ENCODE measurements around the gene MRPS33.
"Not testable (repeated sequence)": the region's sequence is repeated elsewhere in the genome, so short reads cannot be mapped to it uniquely, and the experiment has no call there.

The MRPS33 gene

GRCh38 chr7:141043616-141044015 is 28.9 kb upstream of the MRPS33 start:
- no peak for DNase-seq (ENCODE audit: low read depth)
- no peak for TF ChIP-seq CTCF (conservative IDR thresholded peaks at IDR 0.05; ENCODE audit: control insufficient read depth, insufficient read depth, low read depth, low read length)
- no peak overlapping the region for H3K4me3 ChIP-seq (ENCODE audit: control insufficient read depth, low read depth, low read length)

DNA sequence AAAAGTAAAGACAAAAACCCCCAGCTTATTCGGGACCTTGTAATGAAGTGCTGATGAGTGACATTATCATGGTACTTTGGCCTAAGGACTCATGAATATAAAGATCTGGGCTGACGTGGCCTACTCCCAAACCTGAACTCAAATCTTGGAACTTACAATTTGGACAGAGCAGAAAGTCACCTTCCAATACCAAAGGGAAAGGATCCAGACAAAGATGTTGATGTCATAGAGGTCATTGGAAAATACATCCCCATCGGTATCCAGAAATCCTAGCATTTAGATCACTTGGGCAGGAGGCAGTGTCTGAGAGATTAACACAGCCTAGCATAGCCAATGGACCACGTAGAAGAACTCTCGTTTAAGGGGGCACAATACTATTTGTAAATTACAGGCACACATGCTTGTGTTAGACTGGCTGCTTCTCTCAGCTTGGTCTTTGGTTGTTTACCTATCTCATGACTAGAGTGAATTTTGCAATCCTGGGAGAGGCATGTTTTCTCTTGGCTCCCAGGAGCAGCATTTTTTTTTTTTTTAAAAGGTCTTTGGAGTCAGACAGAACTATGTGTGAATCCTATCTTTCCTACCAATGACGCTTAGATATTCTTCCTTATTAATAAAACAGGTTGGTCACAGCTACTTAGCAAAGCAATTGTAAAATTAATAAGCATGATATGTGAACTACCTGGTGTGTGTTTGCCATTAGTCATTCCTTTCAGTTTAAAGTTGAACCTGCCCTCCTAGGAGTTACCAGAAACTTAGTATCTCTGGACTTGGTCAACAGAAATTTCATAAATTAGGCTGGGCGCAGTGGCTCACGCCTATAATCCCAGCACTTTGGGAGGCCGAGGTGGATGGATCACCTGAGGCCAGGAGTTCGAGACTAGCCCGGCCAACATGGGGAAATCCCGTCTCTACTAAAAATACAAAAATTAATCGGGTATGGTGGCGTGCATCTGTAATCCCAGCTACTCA is 27.8 kb upstream of the MRPS33 start:
- TF ChIP-seq CTCF (conservative IDR thresholded peaks at IDR 0.05; ENCODE audit: control insufficient read depth, insufficient read depth, low read depth, low read length): no peak
- no peak overlapping the region for H3K4me3 ChIP-seq (ENCODE audit: control insufficient read depth, low read depth, low read length)
- no peak for DNase-seq (ENCODE audit: low read depth)

- no peak for DNase-seq (ENCODE audit: low read depth)
- no peak for TF ChIP-seq CTCF (conservative IDR thresholded peaks at IDR 0.05; ENCODE audit: control insufficient read depth, insufficient read depth, low read depth, low read length)
- H3K4me3 ChIP-seq (ENCODE audit: control insufficient read depth, low read depth, low read length): no peak overlapping the region
Measured at GRCh38 chr7:141039376-141039775, 24.6 kb upstream of the MRPS33 start.

GRCh38 chr7:141038100-141038499 is 23.3 kb upstream of the MRPS33 start:
- H3K4me3 ChIP-seq (ENCODE audit: control insufficient read depth, low read depth, low read length); DNase-seq (ENCODE audit: low read depth): not testable (repeated sequence)

GRCh38 chr7:141032539-141033323 is 18.0 kb upstream of the MRPS33 start:
- not testable (repeated sequence) for DNase-seq (ENCODE audit: low read depth); H3K4me3 ChIP-seq (ENCODE audit: control insufficient read depth, low read depth, low read length)

DNA sequence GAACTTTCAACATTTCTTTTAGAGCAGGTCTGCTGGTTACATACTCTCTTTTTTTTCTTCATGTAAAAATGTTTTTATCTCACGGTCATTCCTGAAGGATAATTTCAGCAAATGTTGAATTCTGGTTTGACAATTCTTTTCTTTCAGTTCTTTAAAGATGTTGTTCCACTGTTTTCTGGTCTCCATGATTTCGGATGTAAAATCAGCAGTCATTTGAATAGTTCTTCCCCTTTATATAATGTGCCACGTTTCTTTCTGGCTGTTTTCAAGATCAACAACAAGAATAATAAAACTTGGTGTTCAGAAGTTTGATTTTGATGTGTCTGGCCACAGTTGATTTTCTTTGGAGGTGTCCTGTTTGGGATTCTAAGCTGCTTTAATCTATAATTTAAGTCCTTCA is 14.0 kb upstream of the MRPS33 start:
- DNase-seq (ENCODE audit: low read depth): no peak
- no peak for TF ChIP-seq CTCF (conservative IDR thresholded peaks at IDR 0.05; ENCODE audit: control insufficient read depth, insufficient read depth, low read depth, low read length)
- H3K4me3 ChIP-seq (ENCODE audit: control insufficient read depth, low read depth, low read length): no peak overlapping the region

GRCh38 chr7:141027043-141027442 is 12.3 kb upstream of the MRPS33 start:
- H3K4me3 ChIP-seq (ENCODE audit: control insufficient read depth, low read depth, low read length): no peak overlapping the region
- DNase-seq (ENCODE audit: low read depth): no peak
- no peak for TF ChIP-seq CTCF (conservative IDR thresholded peaks at IDR 0.05; ENCODE audit: control insufficient read depth, insufficient read depth, low read depth, low read length)

All from fibroblast of mammary gland (primary cell).